CD14-positive monocyte (primary cell): ENCODE measurements around the gene ADAT3. TPM values are rescaled to one million over a fixed set of nuclear protein-coding genes. Genes with fewer than 3 reads are reported as not detected.

Experiments
- DNase-seq, 3 donors: peaks; one replicate each; pipeline ENCODE4 v3.0.0-alpha.2; 2011 to 2022
- H2AFZ ChIP-seq: 2 replicates; pipeline ENCODE4 v1.6.0; 2012; ENCODE audit warnings: mild to moderate bottlenecking, low read depth, low read length, inconsistent platforms; ENCODE audit not compliant: insufficient read depth, poor library complexity, severe bottlenecking
- H3K27ac ChIP-seq, 2 donors: 1 replicate in 1 of 2; 2 replicates in 1 of 2; pipeline ENCODE4 v1.5.1; 2012 to 2013; ENCODE audit warnings: low read length in 2 of 2, control low read depth in 1 of 2, inconsistent platforms in 1 of 2, low read depth in 1 of 2, mild to moderate bottlenecking in 1 of 2
- H3K27me3 ChIP-seq, 2 donors: one replicate each; pipeline versions ENCODE4 v1.6.0 to v1.6.1; 2011 to 2013; ENCODE audit warnings: low read length in 2 of 2; ENCODE audit not compliant: control insufficient read depth in 2 of 2, insufficient read depth in 2 of 2
- H3K36me3 ChIP-seq, 2 donors: replicated peaks in 1 of 2; 1 replicate in 1 of 2; 2 replicates in 1 of 2; pipeline versions ENCODE4 v1.5.1 to v1.6.1; 2012 to 2013; ENCODE audit warnings: low read length in 2 of 2, control low read depth in 1 of 2, inconsistent platforms in 1 of 2, mild to moderate bottlenecking in 1 of 2; ENCODE audit not compliant: insufficient read depth in 2 of 2, control insufficient read depth in 1 of 2
- H3K4me1 ChIP-seq, 2 donors: 1 replicate in 1 of 2; 2 replicates in 1 of 2; pipeline versions ENCODE4 v1.5.1 to v1.6.1; 2012 to 2013; ENCODE audit warnings: low read length in 2 of 2, control low read depth in 1 of 2, inconsistent platforms in 1 of 2, mild to moderate bottlenecking in 1 of 2, moderate library complexity in 1 of 2; ENCODE audit not compliant: insufficient read depth in 2 of 2, control insufficient read depth in 1 of 2
- H3K4me2 ChIP-seq: replicated peaks from 2 replicates; pipeline ENCODE3; 2012; ENCODE audit warnings: low read length, moderate library complexity, mild to moderate bottlenecking; ENCODE audit not compliant: poor library complexity, severe bottlenecking; ENCODE audit errors: extremely low read depth
- H3K4me3 ChIP-seq, 3 experiments: fragments of 200-600 bp in 1 of 3; sonication (generic) in 1 of 3; replicated peaks in 1 of 3; 1 replicate in 2 of 3; 2 replicates in 1 of 3; pipeline ENCODE4 v1.5.1; 2011 to 2013; ENCODE audit warnings: low read length in 3 of 3, mild to moderate bottlenecking in 3 of 3, control low read depth in 2 of 3, low read depth in 2 of 3, inconsistent platforms in 1 of 3, moderate library complexity in 1 of 3
- H3K79me2 ChIP-seq: 2 replicates; pipeline ENCODE4 v1.6.0; 2012; ENCODE audit warnings: mild to moderate bottlenecking, control low read depth, inconsistent platforms, low read length, moderate library complexity; ENCODE audit not compliant: insufficient read depth
- H3K9ac ChIP-seq: 2 replicates; pipeline ENCODE4 v1.6.0; 2017; ENCODE audit warnings: low read length, mild to moderate bottlenecking; ENCODE audit not compliant: insufficient read depth, poor library complexity, severe bottlenecking
- H3K9me3 ChIP-seq, 2 donors: replicated peaks in 1 of 2; 1 replicate in 1 of 2; 2 replicates in 1 of 2; pipeline versions ENCODE4 v1.5.1 to v1.6.1; 2012 to 2013; ENCODE audit warnings: low read length in 2 of 2, control low read depth in 1 of 2; ENCODE audit not compliant: control insufficient read depth in 1 of 2, insufficient read depth in 1 of 2
- H4K20me1 ChIP-seq: 2 replicates; pipeline ENCODE4 v1.6.0; 2012; ENCODE audit warnings: mild to moderate bottlenecking, low read length, control low read depth, moderate library complexity; ENCODE audit not compliant: insufficient read depth
- H3K27ac Mint-ChIP-seq, 7 donors: one replicate each; pipeline ENCODE4 v1.8.0; 2020; ENCODE audit warnings: mild to moderate bottlenecking in 7 of 7, mixed read lengths in 7 of 7, moderate library complexity in 6 of 7, inconsistent platforms in 2 of 7
- H3K27me3 Mint-ChIP-seq, 3 donors: one replicate each; pipeline ENCODE4 v1.8.0; 2021 to 2022; ENCODE audit warnings: low read depth in 3 of 3, mild to moderate bottlenecking in 3 of 3, mixed read lengths in 3 of 3, moderate library complexity in 3 of 3, inconsistent platforms in 1 of 3
- H3K36me3 Mint-ChIP-seq, 2 donors: one replicate each; pipeline ENCODE4 v1.8.0; 2020; ENCODE audit warnings: mixed read lengths in 2 of 2, inconsistent platforms in 1 of 2, mild to moderate bottlenecking in 1 of 2
- H3K4me1 Mint-ChIP-seq: one replicate; pipeline ENCODE4 v1.8.0; 2020; ENCODE audit warnings: mild to moderate bottlenecking, mixed read lengths
- H3K4me3 Mint-ChIP-seq, 2 donors: one replicate each; pipeline ENCODE4 v1.8.0; 2020; ENCODE audit warnings: mild to moderate bottlenecking in 2 of 2, mixed read lengths in 2 of 2, moderate library complexity in 1 of 2
- H3K9me3 Mint-ChIP-seq, 7 donors: one replicate each; pipeline ENCODE4 v1.8.0; 2020 to 2022; ENCODE audit warnings: mixed read lengths in 7 of 7, mild to moderate bottlenecking in 6 of 7, moderate library complexity in 6 of 7, inconsistent platforms in 2 of 7
- WGBS: methylation state at CpG from one replicate; pipeline ENCODE4 v1.1.5; 2013; ENCODE audit warnings: missing lambda C conversion rate; ENCODE audit not compliant: insufficient coverage; 5-methylcytosine and 5-hydroxymethylcytosine counted together
- intact Hi-C, 2 donors: fragments of 100-400 bp; cut with micrococcal nuclease; formaldehyde crosslinking; loops; one replicate each; pipeline versions ENCODE4 v1.15.0 to v1.15.1; 2023
- polyA plus RNA-seq, 3 donors: library from polyadenylated mRNA; depleted of rRNA in 1 of 3; unstranded in 2 of 3; stranded (reverse) in 1 of 3; fragments of 300-500 nt in 2 of 3; fragments of >200 nt in 1 of 3; fragmentation: Illumina TruSeq in 2 of 3; gene quantifications; 1 replicate in 2 of 3; 2 replicates in 1 of 3; pipeline ENCODE4 v1.2.3, GENCODE V29; 2012 to 2021
- TF ChIP-seq, protein P1 (sequence below): fragments of 200-600 bp; IDR thresholded peaks from one replicate; pipeline ENCODE4 v1.8.0; 2022; ENCODE audit warnings: antibody characterized with exemption, mild to moderate bottlenecking

The ADAT3 gene
- polyA plus RNA-seq, 3 donors, result 2.7 to 3.2 (median 3.1) TPM

DNA sequence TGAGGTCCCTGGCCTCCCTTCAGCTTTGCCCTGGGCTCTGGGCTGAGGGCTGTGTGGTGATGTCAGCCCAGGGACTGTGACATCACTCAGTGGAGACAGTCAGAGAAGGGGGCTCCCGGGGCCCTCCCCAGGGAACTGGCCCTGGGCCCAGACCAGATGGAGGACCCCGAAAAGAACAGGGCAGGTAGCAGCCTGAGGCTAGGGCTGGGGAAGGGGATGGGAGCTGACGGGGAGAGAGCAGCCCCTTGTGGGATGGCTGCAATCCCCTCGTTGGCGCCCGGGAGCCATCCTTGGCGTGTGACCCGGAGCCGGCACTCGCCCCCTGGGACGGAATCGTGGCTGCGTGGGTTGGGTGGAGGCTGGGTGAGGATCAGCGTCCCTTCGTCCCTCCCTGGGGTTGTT, 49.3 kb downstream of the ADAT3 start:
- Mint-ChIP-seq H3K9me3 (no peaks in the 10 kb centered on the region), H3K4me3 (no peak overlapping the region), H3K27ac (no peak overlapping the region), H3K36me3 (peaks cover 19 to 46% of the 10 kb centered on the region in 2 donors), H3K27me3 (no peaks in the 10 kb centered on the region), H3K4me1 (peaks cover 7% of the 10 kb centered on the region)
- Histone ChIP-seq H3K9me3 (no peaks in the 10 kb centered on the region), H3K27ac (no peak overlapping the region), H3K4me1 (peaks cover 0 to 13% of the 10 kb centered on the region in 2 donors), H3K36me3 (peaks cover 31 to 51% of the 10 kb centered on the region in 2 donors), H3K9ac (no peak overlapping the region), H3K79me2 (peaks cover 93% of the 10 kb centered on the region), H4K20me1 (peaks cover 99% of the 10 kb centered on the region), H3K27me3 (no peaks in the 10 kb centered on the region), H3K4me3 (no peak overlapping the region), H2AFZ (no peak overlapping the region), H3K4me2 (no peak overlapping the region)
- intact Hi-C loops, result no loop called here
- no peak for DNase-seq
- TF ChIP-seq, protein P1, sequence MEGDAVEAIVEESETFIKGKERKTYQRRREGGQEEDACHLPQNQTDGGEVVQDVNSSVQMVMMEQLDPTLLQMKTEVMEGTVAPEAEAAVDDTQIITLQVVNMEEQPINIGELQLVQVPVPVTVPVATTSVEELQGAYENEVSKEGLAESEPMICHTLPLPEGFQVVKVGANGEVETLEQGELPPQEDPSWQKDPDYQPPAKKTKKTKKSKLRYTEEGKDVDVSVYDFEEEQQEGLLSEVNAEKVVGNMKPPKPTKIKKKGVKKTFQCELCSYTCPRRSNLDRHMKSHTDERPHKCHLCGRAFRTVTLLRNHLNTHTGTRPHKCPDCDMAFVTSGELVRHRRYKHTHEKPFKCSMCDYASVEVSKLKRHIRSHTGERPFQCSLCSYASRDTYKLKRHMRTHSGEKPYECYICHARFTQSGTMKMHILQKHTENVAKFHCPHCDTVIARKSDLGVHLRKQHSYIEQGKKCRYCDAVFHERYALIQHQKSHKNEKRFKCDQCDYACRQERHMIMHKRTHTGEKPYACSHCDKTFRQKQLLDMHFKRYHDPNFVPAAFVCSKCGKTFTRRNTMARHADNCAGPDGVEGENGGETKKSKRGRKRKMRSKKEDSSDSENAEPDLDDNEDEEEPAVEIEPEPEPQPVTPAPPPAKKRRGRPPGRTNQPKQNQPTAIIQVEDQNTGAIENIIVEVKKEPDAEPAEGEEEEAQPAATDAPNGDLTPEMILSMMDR, result no peak
- WGBS, result 97% methylated on average over 12 of the region's 15 CpGs

DNA sequence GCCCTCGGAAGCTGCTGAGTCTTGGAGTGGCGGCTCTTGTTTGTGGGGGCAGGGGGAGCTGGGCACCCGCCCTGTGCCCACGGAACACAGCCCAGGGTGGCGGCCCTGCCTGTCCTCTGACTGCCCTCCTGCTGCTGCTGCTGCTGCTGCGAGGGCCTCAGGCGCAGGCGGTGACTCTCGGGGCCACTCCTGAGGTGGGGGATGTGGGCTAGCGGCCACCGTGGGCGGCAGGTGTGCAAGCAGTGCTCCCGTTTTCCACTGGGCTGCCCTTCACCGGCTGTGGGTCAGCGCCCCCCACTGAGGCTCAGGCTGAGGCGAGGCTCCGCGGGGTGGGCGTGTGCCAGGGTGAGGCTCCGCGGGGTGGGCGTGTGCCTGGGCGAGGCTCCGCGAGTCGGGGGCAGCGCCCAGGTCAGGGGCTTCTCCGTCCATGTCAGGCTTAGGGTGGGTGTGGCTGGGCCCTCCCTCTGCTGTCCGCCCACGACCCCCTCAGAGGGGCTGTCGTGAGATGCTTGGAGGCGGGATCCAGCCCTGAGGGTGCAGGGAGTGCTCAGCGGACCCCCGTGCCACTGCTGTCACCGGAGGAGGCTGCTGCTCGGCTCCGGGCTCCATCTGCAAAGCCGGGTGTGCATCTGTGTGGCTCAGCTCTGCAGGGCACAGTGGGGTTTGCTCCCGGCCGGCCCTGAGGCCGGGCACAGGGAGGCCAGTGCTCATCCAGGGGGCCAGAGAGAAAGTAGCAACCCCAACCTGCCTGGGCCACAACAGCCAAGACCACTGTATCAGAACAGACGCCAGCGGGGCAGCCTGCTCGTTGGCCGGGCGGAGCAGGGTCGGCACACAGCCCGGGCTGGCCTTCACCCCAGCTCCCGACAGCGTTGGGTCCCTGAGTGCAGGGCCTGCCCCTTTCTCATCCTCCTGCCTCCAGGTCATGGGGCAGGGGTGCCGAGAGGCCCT, 50.2 kb downstream of the ADAT3 start:
- no peaks in the 10 kb centered on the region for H3K9me3 ChIP-seq
- no peak overlapping the region for H3K9ac ChIP-seq
- Mint-ChIP-seq H3K27ac (no peak overlapping the region), H3K27me3 (no peaks in the 10 kb centered on the region), H3K4me1 (peaks cover 7% of the 10 kb centered on the region), H3K9me3 (no peaks in the 10 kb centered on the region), H3K4me3 (no peak overlapping the region), H3K36me3 (peaks cover 14 to 45% of the 10 kb centered on the region in 2 donors)
- no peak overlapping the region for H3K4me2 ChIP-seq
- no peak overlapping the region for H3K4me3 ChIP-seq
- DNase-seq, result no peak
- peaks cover 99% of the 10 kb centered on the region for H4K20me1 ChIP-seq
- intact Hi-C loops, result no loop called here
- H3K4me1 ChIP-seq, result peaks cover 0 to 13% of the 10 kb centered on the region in 2 donors
- TF ChIP-seq, protein P1, result no peak
- H3K79me2 ChIP-seq, result peaks cover 93% of the 10 kb centered on the region
- no peak overlapping the region for H2AFZ ChIP-seq
- peaks cover 31 to 48% of the 10 kb centered on the region in 2 donors for H3K36me3 ChIP-seq
- no peaks in the 10 kb centered on the region for H3K27me3 ChIP-seq
- H3K27ac ChIP-seq, result no peak overlapping the region
- 91% methylated on average over 51 of the region's 51 CpGs for WGBS
